Measurements from ENCODE around the gene VSTM5.
A peak's percentile ranks its signal among the peaks of the same experiment; 100 is the strongest.

The VSTM5 gene

GRCh38 chr11:93784935-93785360 is 65.5 kb downstream of the VSTM5 start:
- no peak for DNase-seq

- peak; percentile 93 for DNase-seq
Observed at GRCh38 chr11:93784145-93784934, 66.1 kb downstream of the VSTM5 start, which contains the start of gene MED17. Gene MED17 (plus strand): TSS chr11:93784282. CDS start chr11:93784514, 232 bp downstream.

GRCh38 chr11:93783765-93784144 is 66.7 kb downstream of the VSTM5 start:
- no peak for DNase-seq

- no peak for DNase-seq
Observed at GRCh38 chr11:93783362-93783761, 67.1 kb downstream of the VSTM5 start.

GRCh38 chr11:93775289-93775688 is 75.1 kb downstream of the VSTM5 start:
- peak; percentile 7 to 14 for DNase-seq

- peak; percentile 32 to 37 for DNase-seq
Observed at GRCh38 chr11:93774560-93774959, 75.9 kb downstream of the VSTM5 start.

GRCh38 chr11:93773601-93774200 is 76.7 kb downstream of the VSTM5 start:
- no peak for DNase-seq

GRCh38 chr11:93773045-93773477 is 77.4 kb downstream of the VSTM5 start:
- no peak for DNase-seq

GRCh38 chr11:93772123-93772522 is 78.3 kb downstream of the VSTM5 start:
- no peak for DNase-seq

- DNase-seq: no peak
Observed at GRCh38 chr11:93770160-93770559, 80.3 kb downstream of the VSTM5 start.
